Hematopoietic multipotent progenitor cell treated with erythropoietin and hydrocortisone succinate and interleukin-3 and kit ligand, for 4 days (in vitro differentiated cells): ENCODE results near the gene ZNF615.
"Not testable (repeated sequence)": the region's sequence is repeated elsewhere in the genome, so short reads cannot be mapped to it uniquely, and the experiment has no call there.

Experiments used
- DNase-seq: peaks from one replicate; pipeline ENCODE4 v3.0.0-alpha.2; 2015

ZNF615 gene

GRCh38 chr19:51980116-51980736 lies 27.8 kb downstream of the ZNF615 start:
- peak; percentile 45 for DNase-seq

DNA sequence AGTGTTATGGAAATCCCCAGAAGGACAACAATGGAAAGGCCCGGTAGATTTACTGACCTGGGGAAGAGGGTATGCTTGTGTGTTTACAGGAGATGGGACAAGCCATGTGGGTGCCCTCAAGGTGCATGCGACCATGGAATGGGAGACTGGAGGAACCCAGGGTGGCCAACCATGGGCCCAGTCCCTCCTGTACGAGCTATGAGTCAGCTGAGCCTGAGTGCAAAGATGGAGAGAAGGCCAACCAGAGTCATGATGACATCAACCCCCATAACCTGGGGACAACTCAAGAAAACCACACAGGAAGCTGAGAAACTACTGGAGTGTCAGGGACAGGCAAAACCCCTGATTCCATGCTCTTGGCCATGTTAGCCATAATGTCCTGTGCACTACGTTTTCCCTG lies 29.1 kb downstream of the ZNF615 start:
- no peak for DNase-seq

DNA sequence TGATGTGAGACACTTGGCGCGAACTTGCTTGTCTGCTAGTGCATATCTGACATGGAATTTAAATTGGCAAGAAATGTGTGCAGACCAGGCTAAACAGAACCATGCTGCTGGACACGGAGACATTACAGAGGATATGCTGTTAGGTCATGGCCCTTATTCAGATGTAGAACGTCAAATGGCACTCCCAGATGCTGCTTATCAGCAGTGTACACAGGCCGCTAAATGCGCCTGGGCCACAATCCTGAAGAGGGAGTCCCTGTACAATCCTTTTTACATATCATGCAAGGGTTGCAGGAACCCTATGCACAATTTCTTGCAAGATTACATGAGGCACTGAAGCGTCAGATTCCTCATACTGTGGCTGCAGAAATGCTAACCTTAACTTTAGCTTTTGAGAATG lies 30.7 kb downstream of the ZNF615 start:
- DNase-seq, result no peak

DNA sequence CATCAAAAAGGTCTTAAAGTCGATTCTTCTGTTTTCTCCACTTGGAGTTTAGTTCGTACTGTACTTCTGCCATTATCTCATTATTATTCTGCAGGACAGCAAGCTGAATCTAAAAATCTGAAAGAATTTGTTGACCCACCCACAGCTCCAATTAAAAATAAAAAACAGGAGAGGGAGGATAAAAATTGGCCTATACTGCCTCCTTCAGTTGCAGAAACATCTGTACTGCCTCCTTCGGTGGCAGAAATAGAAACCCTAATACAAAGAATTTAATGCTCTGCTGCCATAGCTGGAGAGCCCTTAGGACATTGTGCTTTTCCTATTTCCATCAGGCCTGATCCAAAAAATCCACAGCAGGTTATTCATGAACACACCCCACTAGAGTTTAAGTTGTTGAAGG lies 31.2 kb downstream of the ZNF615 start:
- no peak for DNase-seq

DNA sequence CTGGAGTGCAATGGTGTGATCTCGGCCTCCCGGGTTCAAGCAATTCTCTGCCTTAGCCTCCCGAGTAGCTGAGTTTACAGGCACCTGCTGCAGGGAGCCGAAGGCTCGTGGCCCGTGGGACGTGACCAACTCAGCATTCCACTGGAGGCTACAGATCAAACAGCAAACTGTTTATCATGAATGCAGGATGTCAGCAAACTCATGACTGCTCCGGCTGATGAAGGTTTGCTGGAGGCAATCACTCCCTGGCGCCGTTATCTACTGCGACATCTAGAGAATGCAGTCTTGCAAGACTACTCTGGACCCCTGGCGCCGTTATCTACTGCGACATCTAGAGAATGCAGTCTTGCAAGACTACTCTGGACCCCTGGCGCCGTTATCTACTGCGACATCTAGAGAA lies 32.2 kb downstream of the ZNF615 start:
- not testable (repeated sequence) for DNase-seq

GRCh38 chr19:51971624-51972023 lies 36.4 kb downstream of the ZNF615 start:
- DNase-seq, result peak; percentile 42

DNA sequence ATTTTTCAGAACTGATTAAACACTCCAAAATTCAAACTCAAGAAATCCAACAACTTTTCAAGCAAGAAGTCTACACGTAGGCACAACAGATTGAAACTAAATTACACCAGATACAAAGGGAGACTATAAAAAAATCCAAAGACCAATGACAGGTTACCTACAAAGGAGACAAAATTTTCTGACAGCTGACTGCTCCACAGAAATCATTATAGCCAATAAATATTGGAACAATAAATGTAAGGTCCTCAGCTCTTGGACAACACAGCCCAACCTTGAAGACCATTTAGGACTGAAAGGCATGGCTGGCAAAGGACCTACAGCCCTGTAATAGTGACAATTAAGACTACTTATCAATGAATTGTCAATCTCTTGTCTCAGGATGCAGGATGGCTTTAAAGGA lies 37.3 kb downstream of the ZNF615 start:
- DNase-seq, result no peak

GRCh38 chr19:51965583-51965982 lies 42.4 kb downstream of the ZNF615 start:
- no peak for DNase-seq

- DNase-seq, result not testable (repeated sequence)
Measured at GRCh38 chr19:51960621-51961233, 47.3 kb downstream of the ZNF615 start.

DNA sequence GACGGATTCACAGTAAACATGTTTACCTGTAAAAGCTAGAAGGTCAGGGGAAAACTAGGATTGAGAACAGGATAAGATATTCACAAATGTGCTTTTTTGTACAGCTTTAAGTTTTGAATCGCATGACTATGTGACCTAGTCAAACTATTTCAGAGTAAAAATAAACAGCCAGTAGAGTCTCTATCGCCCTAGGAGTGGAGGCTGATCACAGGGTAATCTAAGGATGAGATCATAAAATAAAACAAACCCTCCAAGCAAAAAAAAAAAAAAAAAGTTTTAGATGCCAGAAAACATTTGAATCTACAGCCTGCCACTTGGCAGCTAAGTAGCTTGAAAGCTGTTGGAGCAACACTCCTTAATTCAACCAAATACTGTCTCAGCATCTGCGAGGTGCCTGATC lies 48.2 kb downstream of the ZNF615 start:
- no peak for DNase-seq

DNA sequence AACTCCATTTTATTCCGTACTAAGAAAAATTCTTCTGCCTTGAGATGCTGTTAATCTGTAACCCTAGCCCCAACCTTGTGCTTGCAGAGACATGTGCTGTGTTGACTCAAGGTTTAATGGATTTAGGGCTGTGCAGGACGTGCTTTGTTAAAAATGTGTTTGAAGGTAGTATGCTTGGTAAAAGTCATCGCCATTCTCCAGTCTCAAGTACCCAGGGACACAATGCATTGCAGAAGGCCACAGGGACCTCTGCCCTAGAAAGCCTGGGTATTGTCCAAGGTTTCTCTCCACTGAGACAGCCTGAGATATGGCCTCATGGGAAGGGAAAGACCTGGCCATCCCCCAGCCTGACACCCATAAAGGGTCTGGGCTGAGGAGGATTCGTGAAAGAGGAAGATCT lies 50.2 kb downstream of the ZNF615 start:
- not testable (repeated sequence) for DNase-seq

- no peak for DNase-seq
Measured at GRCh38 chr19:51948975-51949374, 59.0 kb downstream of the ZNF615 start.

GRCh38 chr19:51946602-51947001 lies 61.4 kb downstream of the ZNF615 start:
- DNase-seq, result no peak

- DNase-seq, result no peak
Measured at GRCh38 chr19:51944798-51945552, 63.0 kb downstream of the ZNF615 start.
